Astrocyte (in vitro differentiated cells and primary cell): ENCODE data around the gene APBA3. TPM values are rescaled to one million over a fixed set of nuclear protein-coding genes. Genes with fewer than 3 reads are reported as not detected.
A peak's percentile ranks its signal among the peaks of the same experiment; 100 is the strongest.

ENCODE experiments used
- DNase-seq: peaks from one replicate; pipeline ENCODE4 v3.0.0-alpha.2; 2010; ENCODE audit warnings: low read depth
- FAIRE-seq: peaks from 2 replicates; lab custom pipeline; 2011; peaks lifted over from hg19 to GRCh38; lab: Jason Lieb, UNC
- H2AFZ ChIP-seq: 2 replicates; pipeline ENCODE4 v1.6.0; 2012; ENCODE audit warnings: low read depth, low read length, inconsistent platforms
- H3K27ac ChIP-seq: 2 replicates; pipeline ENCODE4 v1.5.1; 2011; ENCODE audit warnings: low read depth, low read length, inconsistent platforms
- H3K27me3 ChIP-seq: 2 replicates; pipeline ENCODE4 v1.6.0; 2011; ENCODE audit warnings: low read length, inconsistent platforms; ENCODE audit not compliant: insufficient read depth
- H3K36me3 ChIP-seq: 2 replicates; pipeline ENCODE4 v1.5.1; 2011; ENCODE audit warnings: low read length, inconsistent platforms; ENCODE audit not compliant: insufficient read depth
- H3K4me1 ChIP-seq: 2 replicates; pipeline ENCODE4 v1.5.1; 2011; ENCODE audit warnings: low read length, inconsistent platforms; ENCODE audit not compliant: insufficient read depth
- H3K4me2 ChIP-seq: 2 replicates; pipeline ENCODE4 v1.6.0; 2012; ENCODE audit warnings: low read length, inconsistent platforms
- H3K4me3 ChIP-seq: 2 replicates; pipeline ENCODE4 v1.5.1; 2011; ENCODE audit warnings: low read depth, mild to moderate bottlenecking, low read length, inconsistent platforms; ENCODE audit not compliant: insufficient read depth
- H3K79me2 ChIP-seq: 2 replicates; pipeline ENCODE4 v1.6.0; 2012; ENCODE audit warnings: mild to moderate bottlenecking, low read length, inconsistent platforms; ENCODE audit not compliant: insufficient read depth
- H3K9ac ChIP-seq: 2 replicates; pipeline ENCODE4 v1.6.0; 2012; ENCODE audit warnings: mild to moderate bottlenecking, low read length, inconsistent platforms
- H3K9me3 ChIP-seq: 2 replicates; pipeline ENCODE4 v1.5.1; 2012; ENCODE audit warnings: low read depth, mild to moderate bottlenecking, low read length, inconsistent platforms; ENCODE audit not compliant: insufficient read depth
- H4K20me1 ChIP-seq: 2 replicates; pipeline ENCODE4 v1.6.0; 2012; ENCODE audit warnings: low read length, inconsistent platforms; ENCODE audit not compliant: insufficient read depth
- H3K27ac Mint-ChIP-seq: one replicate; pipeline ENCODE4 v1.8.0; 2021; ENCODE audit warnings: mild to moderate bottlenecking, mixed read lengths; ENCODE audit not compliant: unreplicated experiment
- H3K27me3 Mint-ChIP-seq: one replicate; pipeline ENCODE4 v1.8.0; 2021; ENCODE audit warnings: low read depth, mixed read lengths; ENCODE audit not compliant: unreplicated experiment
- H3K36me3 Mint-ChIP-seq: one replicate; pipeline ENCODE4 v1.8.0; 2021; ENCODE audit warnings: low read depth, mixed read lengths; ENCODE audit not compliant: unreplicated experiment
- H3K4me1 Mint-ChIP-seq: one replicate; pipeline ENCODE4 v1.8.0; 2021; ENCODE audit warnings: low read depth, mixed read lengths; ENCODE audit not compliant: unreplicated experiment
- H3K4me3 Mint-ChIP-seq: one replicate; pipeline ENCODE4 v1.8.0; 2021; ENCODE audit warnings: mild to moderate bottlenecking, moderate library complexity, mixed read lengths; ENCODE audit not compliant: unreplicated experiment
- H3K9me3 Mint-ChIP-seq: one replicate; pipeline ENCODE4 v1.8.0; 2021; ENCODE audit warnings: mild to moderate bottlenecking, mixed read lengths; ENCODE audit not compliant: unreplicated experiment
- EZH2 ChIP-seq: IDR thresholded peaks from 2 replicates; pipeline ENCODE4 v1.6.1; 2012; ENCODE audit warnings: mild to moderate bottlenecking, low read length, inconsistent platforms; ENCODE audit not compliant: insufficient read depth
- total RNA-seq: library from RNA; stranded (reverse); gene quantifications from 2 replicates; pipeline ENCODE4 v1.2.1, GENCODE V29; 2021
- TF ChIP-seq, protein P1 (sequence below): IDR thresholded peaks from 2 replicates; pipeline ENCODE4 v1.5.1; 2011; ENCODE audit warnings: low read depth, mild to moderate bottlenecking, inconsistent platforms, low read length, moderate library complexity; ENCODE audit not compliant: insufficient read depth

The APBA3 gene
- total RNA-seq, 1 donor from 2014 or later: 16.5 TPM

DNA sequence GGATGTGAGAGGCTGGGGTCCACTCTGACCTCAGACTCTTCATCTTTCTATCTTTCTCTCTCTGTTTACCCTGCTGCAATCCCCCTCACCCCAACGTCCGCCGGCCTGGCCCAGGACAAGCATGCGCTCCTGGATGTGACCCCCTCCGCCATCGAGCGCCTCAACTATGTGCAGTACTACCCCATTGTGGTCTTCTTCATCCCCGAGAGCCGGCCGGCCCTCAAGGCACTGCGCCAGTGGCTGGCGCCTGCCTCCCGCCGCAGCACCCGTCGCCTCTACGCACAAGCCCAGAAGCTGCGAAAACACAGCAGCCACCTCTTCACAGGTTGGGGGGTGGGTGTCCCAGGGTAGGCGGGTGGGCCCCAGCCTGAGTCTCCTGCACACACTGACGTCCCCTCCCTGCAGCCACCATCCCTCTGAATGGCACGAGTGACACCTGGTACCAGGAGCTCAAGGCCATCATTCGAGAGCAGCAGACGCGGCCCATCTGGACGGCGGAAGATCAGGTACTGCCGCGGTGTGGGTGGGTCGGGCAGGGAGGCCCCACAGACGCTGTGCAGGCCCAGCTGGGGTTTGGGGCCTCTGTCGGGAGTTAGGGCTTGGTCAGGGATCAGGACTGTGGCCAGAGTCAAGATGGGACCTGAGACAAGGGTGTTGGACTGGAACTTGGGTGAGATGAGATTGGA lies 15.0 kb downstream of the APBA3 start:
- DNase-seq (no peak), FAIRE-seq (no peak)
- Histone ChIP-seq H4K20me1 (no peaks in the 10 kb centered on the region), H3K79me2 (no peaks in the 10 kb centered on the region), H3K27me3 (no peaks in the 10 kb centered on the region), H3K9me3 (no peaks in the 10 kb centered on the region), H2AFZ (no peak overlapping the region), H3K4me1 (no peaks in the 10 kb centered on the region), H3K36me3 (no peaks in the 10 kb centered on the region), H3K9ac (no peak overlapping the region), H3K4me3 (no peak overlapping the region), H3K4me2 (no peak overlapping the region), H3K27ac (no peak overlapping the region)
- H3K9me3 Mint-ChIP-seq: no peaks in the 10 kb centered on the region
- no peaks in the 10 kb centered on the region for H3K27me3 Mint-ChIP-seq
- peaks cover 3% of the 10 kb centered on the region for H3K36me3 Mint-ChIP-seq
- no peaks in the 10 kb centered on the region for H3K4me1 Mint-ChIP-seq
- TF ChIP-seq EZH2: no peak
- TF ChIP-seq, protein P1, sequence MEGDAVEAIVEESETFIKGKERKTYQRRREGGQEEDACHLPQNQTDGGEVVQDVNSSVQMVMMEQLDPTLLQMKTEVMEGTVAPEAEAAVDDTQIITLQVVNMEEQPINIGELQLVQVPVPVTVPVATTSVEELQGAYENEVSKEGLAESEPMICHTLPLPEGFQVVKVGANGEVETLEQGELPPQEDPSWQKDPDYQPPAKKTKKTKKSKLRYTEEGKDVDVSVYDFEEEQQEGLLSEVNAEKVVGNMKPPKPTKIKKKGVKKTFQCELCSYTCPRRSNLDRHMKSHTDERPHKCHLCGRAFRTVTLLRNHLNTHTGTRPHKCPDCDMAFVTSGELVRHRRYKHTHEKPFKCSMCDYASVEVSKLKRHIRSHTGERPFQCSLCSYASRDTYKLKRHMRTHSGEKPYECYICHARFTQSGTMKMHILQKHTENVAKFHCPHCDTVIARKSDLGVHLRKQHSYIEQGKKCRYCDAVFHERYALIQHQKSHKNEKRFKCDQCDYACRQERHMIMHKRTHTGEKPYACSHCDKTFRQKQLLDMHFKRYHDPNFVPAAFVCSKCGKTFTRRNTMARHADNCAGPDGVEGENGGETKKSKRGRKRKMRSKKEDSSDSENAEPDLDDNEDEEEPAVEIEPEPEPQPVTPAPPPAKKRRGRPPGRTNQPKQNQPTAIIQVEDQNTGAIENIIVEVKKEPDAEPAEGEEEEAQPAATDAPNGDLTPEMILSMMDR: no peak
- H3K4me3 Mint-ChIP-seq: no peak overlapping the region
- no peak overlapping the region for H3K27ac Mint-ChIP-seq

DNA sequence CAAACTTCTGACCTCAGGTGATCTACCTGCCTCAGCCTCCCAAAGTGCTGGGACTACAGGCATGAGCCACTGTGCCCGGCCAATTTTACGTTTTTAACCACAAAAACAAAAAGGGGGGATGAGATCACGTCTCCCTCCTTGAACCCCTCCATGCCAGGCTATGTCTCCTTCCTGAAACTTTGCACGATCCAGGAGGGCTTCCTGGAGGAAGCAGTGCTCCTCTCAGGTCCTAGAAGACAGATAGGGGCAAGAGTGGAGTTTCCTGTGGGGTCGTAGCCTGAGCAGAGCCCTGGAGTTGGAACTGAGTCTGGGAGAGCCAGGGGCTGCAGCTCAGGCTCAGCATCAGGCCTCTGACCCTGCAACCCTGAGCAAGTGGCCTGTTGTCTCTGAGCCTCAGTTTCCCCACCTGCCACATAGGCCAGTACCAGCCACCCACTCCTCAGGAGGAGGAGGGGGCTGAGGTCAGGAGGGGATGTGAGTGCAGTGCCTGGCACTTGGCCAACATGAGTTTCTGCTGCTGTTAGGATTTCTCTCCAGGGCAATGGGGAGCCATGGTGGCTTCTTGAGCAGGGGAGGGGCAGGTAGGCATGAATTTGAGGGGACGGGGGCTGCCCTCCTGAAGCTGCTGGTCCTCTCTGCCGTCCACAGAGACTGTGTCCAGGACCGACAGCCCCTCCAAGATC lies 16.0 kb downstream of the APBA3 start:
- H3K9me3 Mint-ChIP-seq: no peaks in the 10 kb centered on the region
- Histone ChIP-seq H2AFZ (no peak overlapping the region), H3K4me1 (no peaks in the 10 kb centered on the region), H3K4me3 (no peak overlapping the region), H4K20me1 (no peaks in the 10 kb centered on the region), H3K9me3 (no peaks in the 10 kb centered on the region), H3K9ac (no peak overlapping the region), H3K27me3 (no peaks in the 10 kb centered on the region), H3K79me2 (no peaks in the 10 kb centered on the region), H3K27ac (no peak overlapping the region), H3K4me2 (no peak overlapping the region), H3K36me3 (no peaks in the 10 kb centered on the region)
- TF ChIP-seq, protein P1: no peak
- no peak for TF ChIP-seq EZH2
- H3K27me3 Mint-ChIP-seq: no peaks in the 10 kb centered on the region
- no peak overlapping the region for H3K4me3 Mint-ChIP-seq
- FAIRE-seq: no peak
- DNase-seq: no peak
- no peak overlapping the region for H3K27ac Mint-ChIP-seq
- peaks cover 2% of the 10 kb centered on the region for H3K36me3 Mint-ChIP-seq
- H3K4me1 Mint-ChIP-seq: no peaks in the 10 kb centered on the region

DNA sequence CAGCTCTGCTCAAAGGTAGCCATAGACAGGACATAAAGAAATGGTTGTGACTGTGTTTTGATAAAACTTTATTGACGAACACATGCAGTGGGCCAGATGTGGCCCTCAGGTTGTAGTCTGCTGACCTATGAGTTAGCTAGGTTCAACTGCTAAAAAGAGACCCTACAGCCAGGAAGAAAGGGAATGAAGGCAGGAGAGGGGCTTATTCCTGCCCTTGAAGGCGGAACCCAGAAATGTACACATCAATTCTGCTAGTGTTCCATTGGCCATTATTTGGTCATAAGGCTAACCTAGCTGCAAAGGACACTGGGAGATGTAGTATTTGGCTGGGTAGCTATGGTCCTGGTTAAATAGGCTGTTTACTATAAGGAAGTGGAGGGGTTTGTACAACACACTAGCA lies 18.0 kb downstream of the APBA3 start:
- TF ChIP-seq EZH2: no peak
- TF ChIP-seq, protein P1: no peak
- Mint-ChIP-seq H3K4me3 (no peak overlapping the region), H3K36me3 (no peaks in the 10 kb centered on the region), H3K9me3 (no peaks in the 10 kb centered on the region), H3K4me1 (no peaks in the 10 kb centered on the region), H3K27ac (no peak overlapping the region), H3K27me3 (peaks cover 2% of the 10 kb centered on the region)
- H3K27me3 ChIP-seq: no peaks in the 10 kb centered on the region
- H3K36me3 ChIP-seq: no peaks in the 10 kb centered on the region
- H3K9ac ChIP-seq: no peak overlapping the region
- H4K20me1 ChIP-seq: no peaks in the 10 kb centered on the region
- no peak overlapping the region for H3K4me2 ChIP-seq
- DNase-seq (no peak), FAIRE-seq (peak; percentile 17)
- no peaks in the 10 kb centered on the region for H3K4me1 ChIP-seq
- no peak overlapping the region for H3K4me3 ChIP-seq
- no peaks in the 10 kb centered on the region for H3K79me2 ChIP-seq
- H2AFZ ChIP-seq: no peak overlapping the region
- H3K9me3 ChIP-seq: no peaks in the 10 kb centered on the region
- no peak overlapping the region for H3K27ac ChIP-seq
